Measurements from ENCODE around the gene C8A. TPM values are rescaled to one million over a fixed set of nuclear protein-coding genes. Genes with fewer than 3 reads are reported as not detected.

C8A gene
- polyA plus RNA-seq, 1 experiment = not detected

DNA sequence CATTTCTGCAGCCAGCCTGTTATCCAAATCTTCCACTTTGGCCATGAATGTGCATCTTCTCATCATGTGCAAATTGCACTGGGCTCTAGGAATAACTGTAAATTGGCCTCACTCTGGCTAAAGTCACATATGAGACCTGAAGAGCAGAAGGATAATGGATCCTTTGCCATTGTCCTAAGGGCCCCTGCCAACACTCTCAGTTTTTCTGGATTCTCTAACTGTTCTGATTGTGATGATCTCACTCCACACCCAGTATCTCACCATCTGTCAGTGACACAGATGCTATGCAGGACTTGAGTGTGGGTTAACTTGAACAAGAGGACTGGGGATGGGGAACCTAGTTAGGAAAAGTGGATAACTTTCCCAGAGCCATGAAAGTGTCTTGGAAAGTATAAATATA lies 26.9 kb upstream of the C8A start:
- TF ChIP-seq, protein P1, sequence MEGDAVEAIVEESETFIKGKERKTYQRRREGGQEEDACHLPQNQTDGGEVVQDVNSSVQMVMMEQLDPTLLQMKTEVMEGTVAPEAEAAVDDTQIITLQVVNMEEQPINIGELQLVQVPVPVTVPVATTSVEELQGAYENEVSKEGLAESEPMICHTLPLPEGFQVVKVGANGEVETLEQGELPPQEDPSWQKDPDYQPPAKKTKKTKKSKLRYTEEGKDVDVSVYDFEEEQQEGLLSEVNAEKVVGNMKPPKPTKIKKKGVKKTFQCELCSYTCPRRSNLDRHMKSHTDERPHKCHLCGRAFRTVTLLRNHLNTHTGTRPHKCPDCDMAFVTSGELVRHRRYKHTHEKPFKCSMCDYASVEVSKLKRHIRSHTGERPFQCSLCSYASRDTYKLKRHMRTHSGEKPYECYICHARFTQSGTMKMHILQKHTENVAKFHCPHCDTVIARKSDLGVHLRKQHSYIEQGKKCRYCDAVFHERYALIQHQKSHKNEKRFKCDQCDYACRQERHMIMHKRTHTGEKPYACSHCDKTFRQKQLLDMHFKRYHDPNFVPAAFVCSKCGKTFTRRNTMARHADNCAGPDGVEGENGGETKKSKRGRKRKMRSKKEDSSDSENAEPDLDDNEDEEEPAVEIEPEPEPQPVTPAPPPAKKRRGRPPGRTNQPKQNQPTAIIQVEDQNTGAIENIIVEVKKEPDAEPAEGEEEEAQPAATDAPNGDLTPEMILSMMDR (IDR thresholded peaks at IDR 0.05; ENCODE audit: low read depth, low read length) = no peak
- H3K27ac ChIP-seq (ENCODE audit: low read depth, low read length) = no peak overlapping the region
- no peaks in the 10 kb centered on the region for H3K27me3 ChIP-seq (ENCODE audit: control insufficient read depth, insufficient read depth, low read length)
- DNase-seq (ENCODE audit: low read depth, low spot score) = no peak
- H3K9me3 ChIP-seq (ENCODE audit: control insufficient read depth, insufficient read depth, low read length) = no peaks in the 10 kb centered on the region
- no peak overlapping the region for H3K4me3 ChIP-seq (ENCODE audit: low read depth, low read length)
- ChIA-PET CTCF (interaction anchor here (0.6 kb wide), 1 partner anchor 28 kb away, joined by 4 read pairs; no protein-coding TSS in a partner anchor), POLR2A (no interaction called here)

DNA sequence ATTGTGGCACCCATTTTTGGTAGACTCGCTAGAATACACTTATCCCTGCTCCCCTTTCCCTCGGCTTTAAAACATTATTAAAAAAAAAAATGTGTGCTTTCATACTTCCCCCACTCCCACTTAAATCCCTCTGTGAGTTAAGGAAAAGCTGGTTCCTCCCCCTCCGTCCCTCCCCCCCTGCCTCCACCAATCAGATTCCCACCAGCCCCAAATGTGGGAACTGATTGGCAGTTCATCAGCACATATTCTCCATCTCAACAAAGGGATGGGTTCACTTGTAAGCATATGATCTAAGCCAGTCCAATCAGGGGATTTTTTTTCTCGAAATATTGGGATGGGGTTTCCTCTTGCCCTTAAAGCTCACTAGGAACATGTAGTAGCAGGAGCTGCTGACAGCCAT lies 24.5 kb upstream of the C8A start:
- DNase-seq (ENCODE audit: low read depth, low spot score) = no peak
- CTCF ChIA-PET = interaction anchor here (0.7 to 4.0 kb wide), 5 partner anchors 9 to 638 kb away, joined by 3 to 43 read pairs (median 29); no protein-coding TSS in a partner anchor

DNA sequence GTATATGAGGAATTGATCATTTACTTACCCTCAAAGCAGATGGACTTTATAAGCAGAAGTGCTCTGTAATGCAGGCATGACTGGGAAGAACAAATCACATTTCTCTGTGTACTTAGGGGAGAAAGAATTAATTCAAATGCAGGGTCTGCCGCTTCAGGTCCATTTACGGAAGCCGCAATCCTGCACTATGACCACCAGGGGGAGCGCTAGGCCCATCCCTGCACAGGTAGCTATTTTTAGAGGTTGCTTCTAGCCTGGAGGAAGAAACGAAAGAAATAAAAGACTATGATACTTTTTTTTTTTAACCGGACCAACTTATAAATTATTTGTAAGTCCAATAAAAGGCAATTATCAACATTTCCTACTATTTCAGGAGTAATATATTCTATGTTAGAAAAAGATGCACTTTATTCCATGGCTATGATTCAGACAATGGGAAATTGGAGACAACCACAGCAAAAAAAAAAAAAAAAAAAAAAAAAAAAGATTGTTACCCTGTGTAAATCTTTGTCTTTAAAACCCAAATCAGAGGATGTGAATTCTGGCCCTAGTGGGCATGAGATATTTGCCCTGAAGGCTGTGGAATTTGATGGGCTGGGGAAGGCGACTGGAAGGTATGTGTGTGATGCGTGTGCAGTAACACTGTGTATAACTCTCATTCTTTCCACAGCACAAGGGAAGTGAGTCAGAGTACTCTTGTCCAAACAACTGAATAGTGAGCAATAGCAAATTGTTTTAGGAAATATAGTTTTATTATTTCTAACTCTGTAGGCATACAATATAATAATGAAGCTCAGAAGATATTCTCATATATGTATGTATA lies 22.5 kb upstream of the C8A start:
- POLR2A ChIA-PET = interaction anchor here (0.7 kb wide), 3 partner anchors 805 to 1476 kb away, joined by 4 to 10 read pairs (median 7); no protein-coding TSS in a partner anchor

More for the DNA sequence above, 24.5 kb upstream of the C8A start:
- Histone ChIP-seq H3K4me3 (ENCODE audit: low read depth, low read length) (no peak overlapping the region), H3K27ac (ENCODE audit: low read depth, low read length) (no peak overlapping the region), H3K9me3 (ENCODE audit: control insufficient read depth, insufficient read depth, low read length) (no peaks in the 10 kb centered on the region), H3K27me3 (ENCODE audit: control insufficient read depth, insufficient read depth, low read length) (no peaks in the 10 kb centered on the region)
- POLR2A ChIA-PET = no interaction called here
- TF ChIP-seq, protein P1 (IDR thresholded peaks at IDR 0.05; ENCODE audit: low read depth, low read length) = no peak

GRCh38 chr1:56833088-56833487 lies 21.5 kb upstream of the C8A start:
- peak overlapping the region; percentile 80 for H3K27ac ChIP-seq (ENCODE audit: low read depth, low read length)
- no peaks in the 10 kb centered on the region for H3K27me3 ChIP-seq (ENCODE audit: control insufficient read depth, insufficient read depth, low read length)
- no peaks in the 10 kb centered on the region for H3K9me3 ChIP-seq (ENCODE audit: control insufficient read depth, insufficient read depth, low read length)
- no peak overlapping the region for H3K4me3 ChIP-seq (ENCODE audit: low read depth, low read length)
- CTCF ChIA-PET = interaction anchor here (0.6 to 4.0 kb wide), 13 partner anchors 8 to 1213 kb away, joined by 3 to 43 read pairs (median 5); partner anchors contain the start of gene C8B
- TF ChIP-seq, protein P1 (IDR thresholded peaks at IDR 0.05; ENCODE audit: low read depth, low read length) = no peak
- no peak for DNase-seq (ENCODE audit: low read depth, low spot score)
- POLR2A ChIA-PET = no interaction called here

More for the DNA sequence above, 22.5 kb upstream of the C8A start:
- Histone ChIP-seq H3K9me3 (ENCODE audit: control insufficient read depth, insufficient read depth, low read length) (no peaks in the 10 kb centered on the region), H3K27me3 (ENCODE audit: control insufficient read depth, insufficient read depth, low read length) (no peaks in the 10 kb centered on the region), H3K4me3 (ENCODE audit: low read depth, low read length) (no peak overlapping the region), H3K27ac (ENCODE audit: low read depth, low read length) (peak overlapping the region; percentile 80)
- CTCF ChIA-PET = interaction anchor here (0.6 to 4.0 kb wide), 37 partner anchors 9 to 1531 kb away, joined by 3 to 43 read pairs (median 4); partner anchors contain the start of gene C8B
- DNase-seq (ENCODE audit: low read depth, low spot score) = peak; percentile 91
- TF ChIP-seq, protein P1 (IDR thresholded peaks at IDR 0.05; ENCODE audit: low read depth, low read length) = peak; percentile 98
